Measurements from ENCODE around the gene SMIM22. TPM values are rescaled to one million over a fixed set of nuclear protein-coding genes. Genes with fewer than 3 reads are reported as not detected.

The SMIM22 gene
- total and polyA plus RNA-seq, 12 donors = 0.73 TPM; not detected in 11

DNA sequence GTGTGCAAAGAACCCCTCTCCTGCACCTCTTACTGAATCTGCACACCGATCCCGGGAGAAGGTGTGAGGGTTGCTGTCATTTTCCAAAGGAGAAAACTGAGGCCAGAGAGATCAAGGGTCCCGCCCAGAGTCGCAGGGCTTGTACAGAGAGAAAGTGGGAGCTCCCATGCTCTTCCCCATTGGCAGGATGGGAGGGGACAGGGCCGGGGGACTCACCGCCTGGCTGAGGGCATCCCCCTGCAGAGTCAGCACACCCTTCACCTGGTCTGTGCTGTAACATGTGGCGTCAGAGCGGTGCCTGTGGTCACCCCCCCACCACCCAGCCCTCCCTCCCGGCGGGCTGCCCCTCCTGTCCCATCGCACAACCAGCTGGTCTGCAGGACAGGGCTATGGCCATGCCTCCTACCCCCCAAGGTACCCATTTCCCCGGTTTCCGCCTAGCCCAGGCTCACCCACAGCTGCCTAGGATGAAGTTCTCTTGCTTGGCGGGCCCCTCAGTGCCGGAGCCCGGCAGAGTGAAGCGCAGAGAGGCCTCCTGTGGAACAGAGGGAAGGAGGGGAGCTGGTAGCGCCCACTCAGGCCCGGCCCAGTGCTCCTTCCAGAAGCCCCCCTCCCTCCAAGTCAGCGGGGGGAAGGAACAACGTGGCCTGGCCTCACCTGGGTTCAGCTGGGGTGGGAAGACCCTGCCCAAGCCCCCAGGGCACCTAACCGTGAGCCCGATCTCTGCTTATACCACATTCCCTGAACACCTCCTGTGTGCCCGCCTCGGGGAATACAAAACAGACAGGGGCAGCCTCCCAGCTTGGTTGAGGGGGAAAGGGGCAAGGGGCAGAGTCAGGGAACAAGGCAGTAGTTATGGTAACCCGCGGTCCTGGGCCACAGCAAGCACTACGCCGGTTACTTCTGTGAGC, 6.1 kb downstream of the SMIM22 start:
- TF ChIP-seq, protein P1, sequence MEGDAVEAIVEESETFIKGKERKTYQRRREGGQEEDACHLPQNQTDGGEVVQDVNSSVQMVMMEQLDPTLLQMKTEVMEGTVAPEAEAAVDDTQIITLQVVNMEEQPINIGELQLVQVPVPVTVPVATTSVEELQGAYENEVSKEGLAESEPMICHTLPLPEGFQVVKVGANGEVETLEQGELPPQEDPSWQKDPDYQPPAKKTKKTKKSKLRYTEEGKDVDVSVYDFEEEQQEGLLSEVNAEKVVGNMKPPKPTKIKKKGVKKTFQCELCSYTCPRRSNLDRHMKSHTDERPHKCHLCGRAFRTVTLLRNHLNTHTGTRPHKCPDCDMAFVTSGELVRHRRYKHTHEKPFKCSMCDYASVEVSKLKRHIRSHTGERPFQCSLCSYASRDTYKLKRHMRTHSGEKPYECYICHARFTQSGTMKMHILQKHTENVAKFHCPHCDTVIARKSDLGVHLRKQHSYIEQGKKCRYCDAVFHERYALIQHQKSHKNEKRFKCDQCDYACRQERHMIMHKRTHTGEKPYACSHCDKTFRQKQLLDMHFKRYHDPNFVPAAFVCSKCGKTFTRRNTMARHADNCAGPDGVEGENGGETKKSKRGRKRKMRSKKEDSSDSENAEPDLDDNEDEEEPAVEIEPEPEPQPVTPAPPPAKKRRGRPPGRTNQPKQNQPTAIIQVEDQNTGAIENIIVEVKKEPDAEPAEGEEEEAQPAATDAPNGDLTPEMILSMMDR (IDR thresholded peaks at IDR 0.05) = no peak
- no peaks in the 10 kb centered on the region for H3K9me3 ChIP-seq
- H3K36me3 ChIP-seq = peaks cover 0 to 63% (median 33%) of the 10 kb centered on the region in 9 donors
- peaks cover 0 to 51% (median 29%) of the 10 kb centered on the region in 9 donors for H3K4me1 ChIP-seq
- intact Hi-C loops (cut with DNase I) = loop anchor here in 5 of 10 donors (5.0 to 10.0 kb wide), 4 partner anchors 34 to 156 kb away; partner anchors contain the start of genes ZNF500 (in 3 of the 5), GLYR1 (in 2 of the 5), UBN1 (in 2 of the 5) and SEC14L5 (in 1 of the 5)
- peak overlapping the region; percentile 64 to 95 (median 84) for H3K4me3 ChIP-seq
- peak overlapping the region in 9 of 10 donors; percentile 79 to 96 (median 93) for H3K27ac ChIP-seq
- peak in 1 of 8 donors; percentile 0 for ATAC-seq
- WGBS, 2 donors = 50 to 52% methylated on average over 29 of the region's 29 CpGs
- H3K27me3 ChIP-seq = no peaks in the 10 kb centered on the region
- DNase-seq = no peak

DNA sequence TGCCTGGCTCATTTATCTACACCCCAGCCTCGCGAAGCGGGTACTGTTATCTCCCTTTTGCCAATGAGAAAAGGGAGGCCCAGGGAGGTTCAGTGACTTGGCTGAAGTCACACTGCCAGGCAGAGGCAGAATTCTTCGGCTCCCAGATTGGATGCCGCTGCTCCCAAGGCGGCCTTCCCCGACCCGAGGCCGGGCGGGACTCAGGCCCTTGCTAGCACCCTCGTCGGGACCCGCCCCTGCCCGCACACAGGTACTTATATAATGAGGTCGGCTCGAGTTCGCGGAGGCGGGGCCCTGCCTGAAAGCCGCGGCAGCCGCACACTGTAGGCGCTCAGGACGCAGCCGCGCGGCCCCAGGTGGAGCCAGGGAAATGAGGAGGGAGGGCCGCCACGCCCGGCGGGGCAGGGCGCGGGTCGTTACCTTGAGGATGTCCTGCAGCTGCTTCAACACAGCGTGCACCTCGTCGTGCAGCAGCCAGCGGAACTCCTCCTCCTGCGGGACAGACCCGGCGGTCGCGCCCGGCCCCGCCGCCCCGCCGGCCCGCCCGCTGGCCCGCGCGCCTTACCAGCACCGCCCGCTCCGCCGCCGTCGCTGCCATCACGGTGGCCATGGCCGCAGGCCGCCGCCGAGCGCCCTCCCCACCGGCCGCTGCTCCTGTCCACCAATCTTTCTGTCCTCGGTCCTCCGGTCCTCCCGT, 6.9 kb downstream of the SMIM22 start, which contains the start of gene ROGDI:
ROGDI (minus strand) TSS at position 672 of the 697 bp plus-strand sequence; CDS start at position 610, 62 bp downstream.
- Histone ChIP-seq H3K27ac (peak within 1 kb of the TSS; percentile 67 to 96 (median 92)), H3K36me3 (peaks cover 0 to 61% (median 39%) of the 10 kb centered on the region in 9 donors), H3K4me1 (peaks cover 0 to 51% (median 29%) of the 10 kb centered on the region in 9 donors), H3K4me3 (peak within 1 kb of the TSS; percentile 64 to 95 (median 84)), H3K9me3 (no peaks in the 10 kb centered on the region), H3K27me3 (no peaks in the 10 kb centered on the region)
- TF ChIP-seq, protein P1 (IDR thresholded peaks at IDR 0.05) = no peak
- ATAC-seq (peak; percentile 29 to 74 (median 57)), DNase-seq (peak; percentile 75 to 76)
- intact Hi-C loops (cut with DNase I) = loop anchor here in 5 of 10 donors (2.0 to 10.0 kb wide), 5 partner anchors 35 to 155 kb away; partner anchors contain the start of genes GLYR1 (in 3 of the 5), UBN1 (in 3 of the 5), ZNF500 (in 3 of the 5) and SEC14L5 (in 1 of the 5)
- 0% methylated on average over 45 to 70 of the region's 70 CpGs for WGBS, 2 donors

DNA sequence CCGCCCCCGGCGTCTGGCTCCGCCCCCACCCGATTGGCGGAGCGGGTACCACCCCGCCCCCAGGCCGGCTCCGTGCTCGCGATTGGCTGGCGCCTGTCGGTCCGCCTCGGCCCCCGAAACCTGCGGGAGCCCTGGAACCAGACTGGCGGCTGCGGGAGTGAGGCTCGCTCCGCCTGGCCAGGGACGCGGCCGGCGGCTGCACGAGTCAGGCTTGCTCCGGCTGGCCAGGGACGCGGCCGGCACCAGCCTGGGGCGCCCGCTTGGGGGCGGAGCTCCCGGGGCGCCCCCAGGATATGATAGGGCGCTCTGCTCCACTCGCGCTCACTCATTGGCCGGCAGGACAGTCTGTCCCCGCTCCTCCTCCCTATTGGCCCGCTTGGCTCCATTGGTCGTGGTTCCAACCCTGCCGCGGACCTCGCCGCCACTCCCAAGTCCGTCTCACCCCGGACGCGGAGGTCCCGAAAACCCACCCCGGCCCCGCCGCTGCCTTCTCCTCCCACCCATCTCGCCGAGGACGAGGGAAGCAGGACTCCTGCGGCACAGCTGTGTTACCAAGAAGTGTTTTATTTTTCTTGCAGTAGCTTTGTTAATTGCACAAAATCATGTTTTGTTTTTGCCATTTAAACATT, 7.6 kb downstream of the SMIM22 start:
- Histone ChIP-seq H3K36me3 (peaks cover 0 to 61% (median 37%) of the 10 kb centered on the region in 9 donors), H3K27ac (peak overlapping the region; percentile 67 to 96 (median 92)), H3K9me3 (no peaks in the 10 kb centered on the region), H3K4me1 (peaks cover 0 to 51% (median 29%) of the 10 kb centered on the region in 9 donors), H3K4me3 (peak overlapping the region; percentile 64 to 95 (median 84)), H3K27me3 (no peaks in the 10 kb centered on the region)
- WGBS, 2 donors = 0% methylated on average over 58 to 59 of the region's 59 CpGs
- intact Hi-C loops (cut with DNase I) = loop anchor here in 5 of 10 donors (2.0 to 10.0 kb wide), 5 partner anchors 35 to 155 kb away; partner anchors contain the start of genes GLYR1 (in 3 of the 5), UBN1 (in 3 of the 5), ZNF500 (in 3 of the 5) and SEC14L5 (in 1 of the 5)
- TF ChIP-seq, protein P1 (IDR thresholded peaks at IDR 0.05) = peak in 7 of 9 donors; percentile 15 to 52 (median 32)
- ATAC-seq (peak; percentile 90 to 96 (median 92)), DNase-seq (peak; percentile 93 to 94)

All from heart right ventricle (tissue), 16 donors.